22Rv1 (cell line): ENCODE results near the gene TMEM14A.
"Not testable (repeated sequence)": the region's sequence is repeated elsewhere in the genome, so short reads cannot be mapped to it uniquely, and the experiment has no call there.

Source experiments
- H3K27ac ChIP-seq: fragments of 450-650 bp; 2 replicates; pipeline ENCODE4 v1.5.1; 2017
- ZFX ChIP-seq: fragments of 450-650 bp; IDR thresholded peaks from 2 replicates; pipeline ENCODE4 v1.6.1; 2017; ENCODE audit warnings: antibody characterized with exemption, borderline replicate concordance
- TF ChIP-seq, protein P1 (sequence below): fragments of 450-650 bp; IDR thresholded peaks from 2 replicates; pipeline ENCODE4 v1.5.1; 2017; ENCODE audit warnings: mild to moderate bottlenecking

The TMEM14A gene

DNA sequence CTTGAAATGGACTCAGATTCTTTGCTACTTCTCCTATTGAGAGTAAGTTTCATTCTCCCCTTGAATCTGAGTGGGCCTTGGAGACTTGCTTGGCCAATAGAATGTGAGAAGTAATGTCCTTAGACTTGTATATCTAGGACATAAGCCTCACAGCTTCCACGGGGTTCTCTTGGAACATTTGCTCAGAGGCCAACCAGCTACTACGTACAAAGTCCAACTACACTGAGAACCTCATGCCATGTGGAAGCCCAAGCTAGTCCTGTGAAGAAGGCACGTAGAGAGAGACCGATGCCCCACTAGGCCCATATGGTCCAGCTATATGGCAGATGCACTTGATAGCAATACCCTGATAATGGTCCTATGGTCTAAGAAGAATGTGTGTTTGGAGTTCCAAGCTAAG is 22.9 kb downstream of the TMEM14A start:
- no peak for TF ChIP-seq ZFX
- TF ChIP-seq, protein P1, sequence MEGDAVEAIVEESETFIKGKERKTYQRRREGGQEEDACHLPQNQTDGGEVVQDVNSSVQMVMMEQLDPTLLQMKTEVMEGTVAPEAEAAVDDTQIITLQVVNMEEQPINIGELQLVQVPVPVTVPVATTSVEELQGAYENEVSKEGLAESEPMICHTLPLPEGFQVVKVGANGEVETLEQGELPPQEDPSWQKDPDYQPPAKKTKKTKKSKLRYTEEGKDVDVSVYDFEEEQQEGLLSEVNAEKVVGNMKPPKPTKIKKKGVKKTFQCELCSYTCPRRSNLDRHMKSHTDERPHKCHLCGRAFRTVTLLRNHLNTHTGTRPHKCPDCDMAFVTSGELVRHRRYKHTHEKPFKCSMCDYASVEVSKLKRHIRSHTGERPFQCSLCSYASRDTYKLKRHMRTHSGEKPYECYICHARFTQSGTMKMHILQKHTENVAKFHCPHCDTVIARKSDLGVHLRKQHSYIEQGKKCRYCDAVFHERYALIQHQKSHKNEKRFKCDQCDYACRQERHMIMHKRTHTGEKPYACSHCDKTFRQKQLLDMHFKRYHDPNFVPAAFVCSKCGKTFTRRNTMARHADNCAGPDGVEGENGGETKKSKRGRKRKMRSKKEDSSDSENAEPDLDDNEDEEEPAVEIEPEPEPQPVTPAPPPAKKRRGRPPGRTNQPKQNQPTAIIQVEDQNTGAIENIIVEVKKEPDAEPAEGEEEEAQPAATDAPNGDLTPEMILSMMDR, result no peak
- H3K27ac ChIP-seq, result no peak overlapping the region

DNA sequence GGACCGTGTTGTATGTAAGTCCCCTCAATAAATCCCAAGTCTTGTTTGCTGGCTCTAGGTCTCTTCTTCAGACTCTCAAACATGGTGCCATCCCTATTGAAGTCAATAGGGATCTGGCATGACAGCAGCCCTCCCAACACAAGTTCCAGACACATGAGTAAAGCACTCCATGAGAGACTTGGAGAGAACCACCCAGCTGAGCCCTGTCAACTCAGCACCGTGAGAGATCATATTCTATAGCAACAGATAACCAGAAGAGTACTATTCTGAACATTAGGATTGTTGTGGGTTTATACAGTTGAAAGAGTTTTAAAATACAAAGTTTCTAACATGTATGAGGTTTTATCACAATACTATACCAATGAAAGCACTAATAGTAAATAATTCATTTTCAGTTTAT is 23.5 kb downstream of the TMEM14A start:
- TF ChIP-seq, protein P1, result no peak
- TF ChIP-seq ZFX, result no peak
- H3K27ac ChIP-seq, result no peak overlapping the region

DNA sequence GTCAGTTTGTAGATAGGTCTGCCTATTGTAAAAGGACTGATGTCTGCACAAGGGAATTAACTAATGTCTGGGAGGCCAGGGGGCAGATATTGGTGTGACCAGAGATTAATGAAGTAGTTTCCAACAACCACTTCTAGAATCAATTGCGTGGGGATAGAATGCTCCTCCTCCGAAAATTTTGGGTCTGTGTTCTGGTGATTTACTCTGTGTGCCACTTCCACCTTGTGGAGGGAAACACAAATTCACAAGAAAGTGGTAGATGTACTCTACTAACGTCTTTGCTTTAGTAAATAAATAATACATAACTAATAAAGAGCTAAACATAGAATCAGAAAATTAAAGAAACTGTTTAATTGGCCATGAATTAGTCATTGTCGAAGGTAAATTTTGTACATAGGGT is 25.5 kb downstream of the TMEM14A start:
- no peak overlapping the region for H3K27ac ChIP-seq
- TF ChIP-seq ZFX, result no peak
- TF ChIP-seq, protein P1, result no peak

DNA sequence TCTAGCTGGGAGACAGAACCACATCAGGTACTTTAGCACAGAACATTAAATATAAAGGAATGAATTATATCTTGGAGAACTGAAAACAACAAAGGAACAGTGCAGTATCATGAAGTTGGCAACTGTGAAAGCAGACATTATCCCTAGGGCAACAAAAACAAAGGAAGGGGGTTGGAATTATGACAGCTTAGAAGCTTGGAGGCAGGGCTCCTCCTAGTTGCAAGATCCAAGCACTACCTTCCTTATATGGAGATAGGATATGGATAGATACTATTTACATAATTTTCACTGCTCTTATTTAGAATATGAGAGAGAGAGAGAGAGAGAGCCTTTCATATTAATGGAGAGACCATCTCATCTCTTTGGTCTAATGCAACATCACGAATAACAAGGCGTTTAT is 27.0 kb downstream of the TMEM14A start:
- peak overlapping the region; percentile 56 for H3K27ac ChIP-seq
- TF ChIP-seq, protein P1, result peak; percentile 59
- TF ChIP-seq ZFX, result no peak

DNA sequence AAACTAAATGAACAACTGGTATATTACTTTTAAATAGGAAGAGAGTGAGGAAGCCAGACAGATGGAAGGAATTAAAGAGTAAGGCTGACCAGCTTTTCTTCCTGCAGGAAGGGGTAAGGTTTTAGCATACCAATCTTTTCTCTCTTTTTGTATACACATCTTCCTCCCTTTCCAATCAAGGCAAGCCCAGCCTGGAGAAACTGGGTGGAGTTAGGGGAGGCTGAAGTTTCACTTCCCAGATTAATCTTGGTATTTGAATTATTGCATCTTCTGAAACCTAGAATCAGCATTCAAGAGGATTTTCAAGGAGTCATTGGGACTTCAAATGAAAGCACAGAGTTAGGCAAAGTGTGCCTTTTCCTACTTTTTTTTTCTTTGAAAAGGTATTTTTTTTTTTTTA is 33.1 kb downstream of the TMEM14A start:
- no peak for TF ChIP-seq ZFX
- TF ChIP-seq, protein P1, result no peak

DNA sequence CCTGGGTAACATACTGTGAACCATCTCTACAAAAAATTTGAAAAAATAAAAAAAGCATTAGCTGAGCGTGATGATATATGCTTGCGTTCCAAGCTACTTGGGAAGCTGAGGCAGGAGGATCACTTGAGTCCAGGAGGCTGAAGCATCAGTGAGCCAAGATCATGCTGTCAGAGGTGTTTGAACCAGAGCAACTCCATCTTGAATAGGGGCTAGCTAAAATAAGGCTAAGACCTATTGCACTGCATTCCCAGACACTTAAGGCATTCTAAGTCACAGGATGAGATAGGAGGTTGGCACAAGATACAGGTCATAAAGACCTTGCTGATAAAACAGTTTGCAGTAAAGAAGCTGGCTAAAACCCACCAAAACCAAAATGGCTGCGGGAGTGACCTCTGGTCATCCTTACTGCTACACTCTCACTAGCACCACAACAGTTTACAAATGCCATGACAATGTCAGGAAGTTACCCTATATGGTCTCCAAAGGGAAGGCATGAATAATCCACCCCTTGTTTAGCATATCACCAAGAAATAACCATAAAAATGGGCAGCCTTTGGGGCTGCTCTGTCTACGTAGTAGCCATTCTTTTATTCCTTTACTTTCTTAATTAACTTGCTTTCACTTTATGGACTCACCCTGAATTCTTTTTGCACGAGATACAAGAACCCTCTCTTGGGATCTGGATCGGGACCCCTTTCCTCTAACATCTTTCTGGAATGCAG is 34.0 kb downstream of the TMEM14A start:
- not testable (repeated sequence) for H3K27ac ChIP-seq

More for the DNA sequence above, 33.1 kb downstream of the TMEM14A start:
- no peak overlapping the region for H3K27ac ChIP-seq

DNA sequence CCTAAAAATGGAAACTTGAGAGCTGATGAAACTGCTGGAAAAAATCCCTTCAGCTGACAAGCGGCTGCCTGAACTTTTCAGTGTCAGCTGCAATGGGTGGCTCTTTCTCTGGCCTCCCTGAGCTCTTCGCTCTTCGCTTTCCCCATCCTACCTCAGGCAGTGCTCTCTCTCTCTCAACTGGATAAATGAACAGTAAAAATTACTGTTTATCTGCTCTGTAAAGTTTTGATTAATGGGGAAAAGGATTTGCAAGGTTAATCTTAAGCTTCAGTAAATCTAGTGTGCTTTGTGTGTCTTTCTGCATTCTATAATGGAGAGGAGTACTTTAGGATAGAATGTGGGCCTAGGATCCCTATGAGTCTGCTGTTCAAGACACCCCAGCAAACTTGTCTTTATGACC is 35.1 kb downstream of the TMEM14A start:
- TF ChIP-seq ZFX, result no peak
- TF ChIP-seq, protein P1, result no peak
- no peak overlapping the region for H3K27ac ChIP-seq
